Lower lobe of right lung (tissue), 2 donors: Measurements from ENCODE around the gene KLRC4. TPM values are rescaled to one million over a fixed set of nuclear protein-coding genes. Genes with fewer than 3 reads are reported as not detected.

Experiments used
- ATAC-seq, 2 donors: fragments of 200-7000 bp; cut with Tn5 transposase; one replicate each; pipeline ENCODE4 v1.9.1; 2020 to 2022; ENCODE audit warnings: mild to moderate bottlenecking in 2 of 2, moderate library complexity in 2 of 2
- DNase-seq: peaks from one replicate; pipeline ENCODE4 v3.0.0-alpha.2; 2020
- H3K27ac ChIP-seq: fragments of 200-600 bp; one replicate; pipeline ENCODE4 v1.8.0; 2022
- H3K27me3 ChIP-seq: fragments of 200-600 bp; one replicate; pipeline ENCODE4 v1.8.0; 2022; ENCODE audit warnings: low read depth
- H3K36me3 ChIP-seq: fragments of 200-600 bp; one replicate; pipeline ENCODE4 v1.8.0; 2022; ENCODE audit warnings: mild to moderate bottlenecking
- H3K4me1 ChIP-seq: fragments of 200-600 bp; one replicate; pipeline ENCODE4 v1.8.0; 2022
- H3K4me3 ChIP-seq: fragments of 200-600 bp; one replicate; pipeline ENCODE4 v1.8.0; 2022; ENCODE audit warnings: mild to moderate bottlenecking
- H3K9me3 ChIP-seq: fragments of 200-600 bp; one replicate; pipeline ENCODE4 v1.8.0; 2022
- intact Hi-C: fragments of 100-400 bp; cut with DNase I; formaldehyde crosslinking; loops from one replicate; pipeline ENCODE4 v1.11.0; 2022
- total RNA-seq: library from RNA; stranded (reverse); fragmentation: NEBNext Ultra II Directional; extraction: Animal tissue kit (Norgen Biotek cat#: 25700); gene quantifications from one replicate; pipeline ENCODE4 v1.2.1, GENCODE V29; 2021
- TF ChIP-seq, protein P1 (sequence below): fragments of 200-600 bp; IDR thresholded peaks from one replicate; pipeline ENCODE4 v1.8.0; 2022; ENCODE audit warnings: antibody characterized with exemption, mild to moderate bottlenecking
- donor health status: DM: no; HTN: yes; CAD: no; lungs with severe emphysema.

The KLRC4 gene
- total RNA-seq, 1 donor from 2014 or later = not detected

DNA sequence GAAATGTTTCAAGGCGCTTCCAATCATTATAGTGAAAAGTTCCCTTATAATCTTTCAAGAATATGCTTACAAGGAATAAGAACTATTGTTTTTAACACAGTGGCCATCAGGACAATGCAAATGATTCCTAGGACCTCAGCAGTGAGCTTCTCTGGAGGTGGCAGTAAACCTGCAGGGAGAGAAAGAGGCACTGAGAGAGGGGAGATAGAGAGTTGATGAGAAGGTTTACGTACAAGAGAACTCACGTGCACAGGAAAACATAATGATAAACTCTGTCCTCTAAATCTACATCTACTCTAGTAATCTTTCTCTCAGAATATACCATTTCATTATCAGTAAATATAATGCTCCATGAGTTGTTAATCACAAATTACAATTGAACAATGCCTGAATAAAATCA lies 715 bp downstream of the KLRC4 start:
- no peak for DNase-seq
- ATAC-seq = no peak
- no peak overlapping the region for H3K27ac ChIP-seq
- H3K4me3 ChIP-seq = no peak overlapping the region
- no peaks in the 10 kb centered on the region for H3K9me3 ChIP-seq
- H3K4me1 ChIP-seq = no peaks in the 10 kb centered on the region
- TF ChIP-seq, protein P1, sequence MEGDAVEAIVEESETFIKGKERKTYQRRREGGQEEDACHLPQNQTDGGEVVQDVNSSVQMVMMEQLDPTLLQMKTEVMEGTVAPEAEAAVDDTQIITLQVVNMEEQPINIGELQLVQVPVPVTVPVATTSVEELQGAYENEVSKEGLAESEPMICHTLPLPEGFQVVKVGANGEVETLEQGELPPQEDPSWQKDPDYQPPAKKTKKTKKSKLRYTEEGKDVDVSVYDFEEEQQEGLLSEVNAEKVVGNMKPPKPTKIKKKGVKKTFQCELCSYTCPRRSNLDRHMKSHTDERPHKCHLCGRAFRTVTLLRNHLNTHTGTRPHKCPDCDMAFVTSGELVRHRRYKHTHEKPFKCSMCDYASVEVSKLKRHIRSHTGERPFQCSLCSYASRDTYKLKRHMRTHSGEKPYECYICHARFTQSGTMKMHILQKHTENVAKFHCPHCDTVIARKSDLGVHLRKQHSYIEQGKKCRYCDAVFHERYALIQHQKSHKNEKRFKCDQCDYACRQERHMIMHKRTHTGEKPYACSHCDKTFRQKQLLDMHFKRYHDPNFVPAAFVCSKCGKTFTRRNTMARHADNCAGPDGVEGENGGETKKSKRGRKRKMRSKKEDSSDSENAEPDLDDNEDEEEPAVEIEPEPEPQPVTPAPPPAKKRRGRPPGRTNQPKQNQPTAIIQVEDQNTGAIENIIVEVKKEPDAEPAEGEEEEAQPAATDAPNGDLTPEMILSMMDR = no peak
- H3K27me3 ChIP-seq = no peaks in the 10 kb centered on the region
- intact Hi-C loops = no loop called here
- no peaks in the 10 kb centered on the region for H3K36me3 ChIP-seq

DNA sequence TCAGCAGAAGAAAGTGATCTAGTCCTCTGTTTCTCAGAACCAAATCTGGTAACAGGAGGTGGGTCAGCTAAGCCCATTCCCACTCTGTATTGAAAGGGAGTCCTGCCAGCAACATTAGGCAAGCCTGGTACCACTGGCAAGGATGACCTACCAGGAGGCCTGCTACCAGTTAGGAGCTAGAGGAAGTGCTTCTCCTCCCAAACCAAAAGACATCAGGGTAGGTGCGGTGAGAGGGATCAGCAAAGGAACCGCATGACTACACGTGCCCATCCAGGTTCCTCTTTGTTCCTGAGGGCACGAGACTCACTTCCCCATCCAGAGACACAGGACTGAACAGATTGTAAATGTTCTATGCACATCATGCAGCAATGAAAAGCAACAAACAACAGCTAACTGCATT lies 2.8 kb downstream of the KLRC4 start:
- Histone ChIP-seq H3K4me1 (no peaks in the 10 kb centered on the region), H3K27ac (no peak overlapping the region), H3K36me3 (no peaks in the 10 kb centered on the region), H3K4me3 (no peak overlapping the region), H3K27me3 (no peaks in the 10 kb centered on the region), H3K9me3 (no peaks in the 10 kb centered on the region)
- intact Hi-C loops = no loop called here
- ATAC-seq (peak in 1 of 2 donors; percentile 26), DNase-seq (no peak)
- TF ChIP-seq, protein P1 = no peak

DNA sequence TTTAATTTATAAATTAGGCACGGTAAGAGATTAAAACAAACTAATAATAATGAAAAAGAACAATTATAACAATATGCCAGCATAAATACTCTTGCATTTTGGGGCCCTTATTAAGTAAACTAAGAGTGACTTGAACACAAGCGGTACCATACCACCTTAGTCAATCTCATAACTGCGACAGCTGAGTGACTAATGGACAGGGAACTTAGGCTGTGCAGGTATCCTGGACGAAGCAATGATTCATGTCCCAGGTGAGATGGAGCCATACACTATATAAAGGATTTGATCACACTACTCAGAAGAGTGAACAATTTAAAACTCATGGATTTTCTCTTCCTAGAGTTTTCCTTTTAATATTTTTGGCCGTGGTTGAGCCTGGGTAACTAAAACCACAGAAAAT lies 4.3 kb downstream of the KLRC4 start:
- intact Hi-C loops = no loop called here
- no peaks in the 10 kb centered on the region for H3K4me1 ChIP-seq
- H3K27me3 ChIP-seq = no peaks in the 10 kb centered on the region
- H3K4me3 ChIP-seq = no peak overlapping the region
- H3K27ac ChIP-seq = no peak overlapping the region
- H3K9me3 ChIP-seq = no peaks in the 10 kb centered on the region
- TF ChIP-seq, protein P1 = no peak
- DNase-seq = no peak
- no peaks in the 10 kb centered on the region for H3K36me3 ChIP-seq
- no peak for ATAC-seq

DNA sequence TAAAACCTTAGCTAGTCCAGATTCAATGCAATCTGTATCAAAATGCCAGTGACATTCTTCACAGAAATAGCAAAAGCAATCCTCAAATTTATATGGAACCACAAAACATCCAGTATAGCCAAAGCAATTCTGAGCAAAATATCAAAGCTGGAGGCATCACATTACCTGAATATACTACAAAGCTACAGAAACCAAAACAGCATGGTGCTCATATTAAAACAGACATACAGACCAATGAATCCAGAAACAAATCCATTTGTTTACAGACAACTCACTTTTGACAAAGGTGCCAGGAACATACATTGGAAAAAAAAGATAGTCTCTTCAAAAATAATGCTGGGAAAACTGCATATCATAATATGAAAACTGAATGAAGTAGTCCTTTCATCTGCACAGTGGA lies 4.8 kb downstream of the KLRC4 start:
- Histone ChIP-seq H3K9me3 (no peaks in the 10 kb centered on the region), H3K36me3 (no peaks in the 10 kb centered on the region), H3K27me3 (no peaks in the 10 kb centered on the region), H3K27ac (no peak overlapping the region), H3K4me3 (no peak overlapping the region), H3K4me1 (no peaks in the 10 kb centered on the region)
- intact Hi-C loops = no loop called here
- DNase-seq (no peak), ATAC-seq (no peak)
- TF ChIP-seq, protein P1 = no peak

DNA sequence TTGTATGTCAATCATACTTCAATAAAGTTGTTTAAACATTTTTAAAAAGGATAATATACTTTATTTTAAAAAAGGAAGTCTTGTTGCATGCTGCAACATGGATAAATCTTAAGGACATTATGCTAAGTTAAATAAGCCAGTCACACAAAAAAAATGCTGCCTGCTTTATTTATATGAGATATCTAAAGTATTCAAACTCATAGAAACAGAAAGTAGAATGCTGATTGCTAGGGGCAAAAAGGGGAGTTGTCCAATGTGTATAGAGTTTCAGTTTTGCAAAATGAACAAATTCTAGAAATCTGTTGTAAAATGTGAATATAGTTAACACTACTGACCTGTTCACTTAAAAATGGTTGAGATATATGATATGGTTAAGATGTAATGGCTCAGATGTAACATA lies 8.7 kb downstream of the KLRC4 start:
- no peak for DNase-seq
- TF ChIP-seq, protein P1 = no peak
- Histone ChIP-seq H3K27me3 (no peaks in the 10 kb centered on the region), H3K36me3 (no peaks in the 10 kb centered on the region), H3K27ac (no peak overlapping the region), H3K4me3 (no peak overlapping the region), H3K9me3 (no peaks in the 10 kb centered on the region), H3K4me1 (peaks cover 3% of the 10 kb centered on the region)
- intact Hi-C loops = no loop called here
- no peak for ATAC-seq

DNA sequence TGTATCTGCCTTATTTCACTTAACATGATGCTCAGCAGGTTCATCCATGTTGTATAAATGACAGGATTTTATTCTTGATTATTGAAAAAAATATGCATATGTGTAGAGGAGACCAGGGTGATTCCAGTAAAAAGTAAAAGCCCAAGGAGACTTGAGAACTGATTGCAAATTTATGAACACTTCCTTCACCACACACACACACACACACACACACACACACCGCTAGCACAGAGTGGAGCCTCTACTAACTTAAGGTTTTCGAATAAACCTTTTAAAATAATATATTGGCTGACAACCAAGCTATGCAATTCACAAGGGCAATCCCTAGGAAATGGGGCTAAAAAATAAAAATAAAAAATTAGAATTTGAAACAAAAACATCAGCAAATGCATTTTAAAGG lies 11.4 kb downstream of the KLRC4 start:
- Histone ChIP-seq H3K36me3 (no peaks in the 10 kb centered on the region), H3K9me3 (no peaks in the 10 kb centered on the region), H3K4me3 (no peak overlapping the region), H3K27ac (no peak overlapping the region), H3K27me3 (no peaks in the 10 kb centered on the region), H3K4me1 (peaks cover 12% of the 10 kb centered on the region)
- ATAC-seq (no peak), DNase-seq (no peak)
- TF ChIP-seq, protein P1 = no peak
- intact Hi-C loops = no loop called here
